HG02623 (cell line): ENCODE data around the gene YY1.
A peak's percentile ranks its signal among the peaks of the same experiment; 100 is the strongest.

ENCODE experiments used
- ATAC-seq: cut with Tn5 transposase; IDR thresholded peaks from one replicate; pipeline ENCODE4 v1.9.1; 2021; ENCODE audit warnings: moderate library complexity; ENCODE audit not compliant: unreplicated experiment

Gene YY1

DNA sequence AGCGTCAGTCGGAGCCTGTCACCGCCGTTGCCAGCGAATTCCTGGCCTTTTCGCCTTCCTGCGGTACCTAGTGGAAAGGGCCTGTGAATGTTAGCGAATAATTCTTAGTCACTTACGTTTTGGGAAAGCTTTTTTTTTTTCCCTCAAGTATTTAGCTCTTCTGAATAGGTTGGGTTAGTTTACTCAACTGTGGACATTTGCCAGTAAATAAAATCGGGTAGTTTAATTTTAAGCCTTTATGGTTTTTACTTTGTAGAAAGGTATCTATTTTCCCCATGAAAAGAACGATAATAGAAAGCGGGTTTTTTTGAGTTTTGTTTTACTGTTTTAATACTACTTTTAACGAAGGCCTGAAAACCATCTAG is 1.7 kb downstream of the YY1 start:
- ATAC-seq: no peak

DNA sequence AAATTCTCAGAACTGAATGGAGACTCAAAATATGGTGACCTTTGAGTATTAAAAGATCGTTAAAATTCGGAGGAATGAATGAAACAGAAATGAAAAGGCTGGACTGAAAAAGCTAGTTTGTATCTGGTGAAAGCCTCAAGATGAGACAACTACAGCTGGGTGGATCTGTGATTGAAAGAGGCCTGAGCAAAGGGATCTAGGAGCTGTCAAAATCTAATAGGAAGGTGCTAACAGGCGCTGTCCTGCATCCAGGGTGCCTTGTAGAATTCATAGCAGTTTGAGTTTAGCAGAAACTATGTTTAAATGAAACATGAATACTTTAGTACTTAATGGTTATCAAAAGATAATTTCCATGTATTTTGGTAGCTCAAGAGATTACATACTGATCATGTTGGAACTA is 2.3 kb downstream of the YY1 start:
- no peak for ATAC-seq

DNA sequence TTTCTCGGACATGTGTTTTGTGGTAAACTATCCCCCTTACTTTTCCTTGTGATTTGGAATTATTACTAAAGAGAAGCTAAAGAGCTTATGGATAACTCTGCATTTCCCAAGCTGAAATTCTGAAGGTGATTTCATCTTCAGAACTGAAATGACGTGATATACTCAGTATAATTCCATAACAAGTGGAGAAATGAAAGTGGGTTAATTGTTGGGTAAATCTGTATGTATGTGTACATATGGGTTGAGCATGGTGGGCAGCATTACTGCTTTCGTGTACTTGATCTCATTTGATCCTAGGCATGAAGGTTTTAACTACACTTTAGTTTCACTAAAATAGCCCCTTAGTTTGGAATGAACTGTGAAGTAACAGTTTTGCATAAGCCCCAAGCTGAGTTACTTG is 4.1 kb downstream of the YY1 start:
- ATAC-seq: no peak

DNA sequence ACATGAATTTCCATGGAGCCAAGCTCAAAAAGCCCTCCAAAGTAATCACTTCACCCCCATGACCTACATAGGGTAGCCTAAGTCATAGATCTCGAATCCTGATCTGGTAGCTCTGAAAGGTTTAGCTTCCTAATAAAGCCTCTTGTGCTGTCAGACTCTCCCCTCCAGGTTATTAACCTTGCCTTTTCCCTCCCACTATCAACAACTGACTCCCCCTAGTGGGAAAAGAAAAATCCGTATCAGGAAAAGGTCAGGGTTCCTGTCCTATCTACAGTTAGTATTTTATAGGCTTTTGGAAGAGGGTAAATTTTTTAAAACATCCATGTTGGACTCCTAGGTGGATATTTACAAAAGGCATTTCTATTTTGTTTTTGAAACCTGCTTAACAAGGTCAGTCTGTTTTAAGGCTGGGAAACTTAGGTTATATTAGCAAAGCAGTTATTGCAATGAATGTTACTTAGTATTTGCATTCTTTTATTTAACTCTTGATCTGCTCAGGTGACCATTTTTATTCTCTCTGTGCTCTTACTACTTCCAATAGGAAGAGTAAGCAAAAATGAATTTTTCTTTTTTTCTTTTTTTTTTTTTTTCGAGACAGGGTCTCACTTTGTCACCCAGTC is 8.0 kb downstream of the YY1 start:
- ATAC-seq: no peak

DNA sequence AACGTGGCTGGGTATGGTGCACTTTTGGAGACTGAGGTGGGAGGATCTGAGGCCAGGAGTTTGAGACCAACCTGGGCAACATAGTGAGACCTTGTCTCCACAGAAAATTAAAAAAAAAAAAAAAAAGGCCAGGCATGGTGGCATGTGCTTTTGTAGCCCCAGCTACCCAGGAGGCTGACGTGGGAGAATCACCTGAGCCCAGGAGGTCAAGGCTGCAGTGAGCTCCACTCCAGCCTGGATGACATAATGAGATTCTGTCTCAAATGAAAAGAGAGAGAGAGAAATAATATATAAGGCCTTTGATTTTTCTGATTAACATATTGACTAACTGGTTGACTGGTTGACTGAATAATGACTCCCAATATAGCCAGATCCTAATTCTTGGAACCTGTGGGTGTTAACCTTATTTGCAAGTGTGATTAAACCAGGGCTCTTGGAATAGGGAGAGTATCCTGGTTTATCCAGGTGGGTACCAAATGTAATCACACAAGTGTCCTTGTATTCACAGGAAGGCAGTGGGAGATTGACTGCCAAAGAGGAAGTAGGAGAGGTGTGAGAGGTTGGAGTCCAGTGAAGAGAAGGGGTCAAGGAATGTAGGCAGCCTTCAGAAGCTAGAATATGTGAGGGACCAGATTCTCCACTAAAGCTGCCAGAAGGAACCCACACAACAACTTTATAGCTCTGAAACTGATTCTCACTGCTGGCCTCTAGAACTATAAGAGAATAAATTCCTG is 12.0 kb downstream of the YY1 start:
- no peak for ATAC-seq

DNA sequence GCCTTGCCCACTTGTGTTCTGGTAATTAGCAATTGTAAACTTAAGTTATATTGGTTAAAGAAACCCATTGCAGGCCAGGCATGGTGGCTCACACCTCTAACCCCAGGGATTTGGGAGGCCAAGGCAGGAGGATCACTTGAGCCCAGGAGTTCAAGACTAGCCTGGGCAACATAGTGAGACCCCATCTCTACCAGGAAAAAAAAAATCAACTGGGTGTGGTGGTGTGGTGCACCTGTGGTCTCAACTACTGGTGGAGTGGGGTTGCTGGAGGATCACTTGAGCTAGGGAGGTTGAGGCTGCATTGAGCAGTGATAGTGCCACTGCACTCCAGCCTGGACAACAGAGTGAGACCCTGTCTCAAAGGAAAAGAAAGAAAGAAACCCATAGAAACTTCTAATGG is 13.7 kb downstream of the YY1 start:
- no peak for ATAC-seq

DNA sequence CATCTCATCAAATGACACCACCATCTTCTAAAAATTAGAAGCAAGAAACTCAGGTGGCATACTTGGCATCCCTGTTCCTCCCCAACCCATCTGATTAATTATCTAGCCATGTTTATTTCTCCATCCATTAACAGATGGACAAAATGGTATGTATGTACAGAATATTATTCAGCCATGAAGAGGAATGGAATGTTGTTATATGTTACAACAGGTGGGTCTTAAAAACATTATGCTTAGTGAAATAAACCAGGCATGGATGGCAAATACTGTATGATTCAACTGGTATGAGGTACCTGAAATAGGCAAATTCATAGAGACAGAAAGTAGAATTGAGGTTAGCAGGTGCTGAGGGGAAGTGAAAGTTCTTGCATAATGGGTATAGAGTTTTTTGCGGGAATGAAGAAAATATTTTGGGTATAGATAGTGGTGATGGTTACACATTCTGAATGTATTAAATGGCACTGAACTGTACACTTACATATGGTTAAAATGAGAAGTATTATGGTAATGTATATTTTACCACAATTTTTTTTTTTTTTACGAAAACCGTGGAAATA is 17.5 kb downstream of the YY1 start:
- peak; percentile 71 for ATAC-seq

DNA sequence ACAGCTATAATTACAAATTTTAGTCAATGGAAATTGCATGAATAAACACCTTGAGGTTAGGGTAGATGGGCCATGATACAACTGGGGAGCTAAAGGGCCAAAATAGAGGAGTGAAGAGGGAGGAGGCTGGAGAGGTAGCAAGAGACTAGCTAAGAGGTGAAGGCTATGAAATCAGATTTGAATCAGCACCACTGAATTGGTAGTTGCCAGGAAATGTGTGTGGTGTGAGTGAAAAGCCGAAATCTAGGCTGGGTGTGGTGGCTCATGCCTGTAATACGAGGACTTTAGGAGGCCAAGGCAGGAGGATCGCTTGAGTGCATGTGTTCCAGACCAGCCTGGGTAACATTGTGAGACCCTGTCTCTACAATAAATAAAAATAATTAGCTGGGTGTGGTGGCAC is 22.7 kb downstream of the YY1 start:
- ATAC-seq: no peak

DNA sequence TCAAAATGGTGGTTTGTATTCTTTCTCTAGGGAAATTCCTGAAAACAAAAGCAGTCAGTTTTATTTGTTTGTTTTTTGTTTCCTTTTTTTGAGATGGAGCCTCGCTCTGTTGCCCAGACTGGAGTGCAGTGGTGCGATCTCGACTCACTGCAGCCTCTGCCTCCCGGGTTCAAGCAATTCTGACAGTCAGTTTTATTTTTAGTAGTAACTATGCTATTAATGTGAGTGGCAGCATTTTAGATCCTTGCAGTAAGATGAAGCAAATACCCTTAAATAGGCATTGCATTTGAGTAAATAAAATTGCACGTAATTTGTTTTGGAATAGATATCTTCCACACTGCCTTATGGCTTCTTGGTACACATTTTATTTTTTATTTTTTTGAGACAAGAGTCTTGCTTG is 23.6 kb downstream of the YY1 start:
- ATAC-seq: no peak

DNA sequence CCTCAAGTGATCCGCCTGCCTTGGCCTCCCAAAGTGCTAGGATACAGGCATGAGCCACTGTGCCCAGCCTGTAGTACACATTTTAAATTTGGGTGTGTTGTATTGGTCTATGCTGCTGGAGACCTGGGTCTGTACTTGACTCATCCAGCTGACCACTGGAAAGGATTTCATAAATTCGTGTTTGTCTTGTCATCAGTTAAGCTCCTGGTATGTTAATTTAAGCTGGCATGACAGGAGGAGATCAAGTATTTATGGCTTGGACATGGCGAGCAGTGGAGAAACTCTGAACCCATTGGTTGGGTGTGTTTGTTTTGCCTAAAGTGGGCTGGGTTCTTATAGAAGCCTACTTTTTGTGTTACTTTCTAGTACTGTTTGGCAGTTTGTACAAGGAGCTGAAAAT is 24.2 kb downstream of the YY1 start:
- no peak for ATAC-seq

DNA sequence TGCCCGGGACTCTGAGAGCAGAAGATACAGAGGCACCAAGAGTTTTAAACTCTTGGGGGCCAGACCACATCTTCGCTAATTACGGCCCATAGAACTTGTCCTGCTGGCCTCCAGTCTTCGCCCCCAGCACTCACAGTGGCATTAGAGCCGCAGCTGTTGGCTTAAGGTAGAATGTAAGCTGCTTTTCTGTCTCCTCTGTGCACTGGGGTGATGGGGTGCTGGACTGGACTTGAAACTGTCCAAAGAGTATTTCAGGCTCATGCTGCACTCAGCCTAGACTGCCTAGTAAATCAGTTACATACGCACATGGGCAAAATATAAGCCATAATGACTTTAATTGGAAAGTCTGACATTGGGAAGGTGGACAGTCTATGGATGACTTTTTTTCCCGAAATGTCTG is 29.0 kb downstream of the YY1 start:
- no peak for ATAC-seq

DNA sequence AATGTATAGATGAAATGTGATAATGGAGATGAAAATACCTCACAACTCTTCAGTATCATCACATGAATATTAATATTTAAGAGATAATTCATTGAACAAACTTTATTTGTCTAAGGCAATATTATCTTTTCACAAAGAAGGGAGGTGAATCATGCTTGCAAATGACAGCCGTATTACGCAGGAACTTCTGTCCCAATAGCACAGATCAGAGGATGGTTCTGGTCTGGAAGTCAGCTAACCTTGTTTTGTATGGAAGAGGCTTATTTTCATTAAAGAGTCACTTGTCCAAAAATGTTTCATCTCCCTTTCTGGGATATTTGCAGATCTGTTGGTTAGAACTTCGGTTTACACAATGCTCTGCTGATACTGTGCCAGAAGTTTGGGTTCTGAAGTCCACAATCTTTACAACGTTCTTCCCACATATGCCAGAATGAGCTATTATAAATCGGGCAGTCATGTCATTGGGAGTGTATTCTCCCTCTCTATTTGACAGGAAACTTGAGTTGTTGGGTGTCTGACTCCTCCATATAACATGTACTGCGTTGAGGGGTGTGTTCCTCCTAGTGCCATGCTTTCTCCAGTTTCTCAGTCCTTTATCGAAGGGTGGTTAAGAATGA is 29.8 kb downstream of the YY1 start:
- ATAC-seq: no peak

DNA sequence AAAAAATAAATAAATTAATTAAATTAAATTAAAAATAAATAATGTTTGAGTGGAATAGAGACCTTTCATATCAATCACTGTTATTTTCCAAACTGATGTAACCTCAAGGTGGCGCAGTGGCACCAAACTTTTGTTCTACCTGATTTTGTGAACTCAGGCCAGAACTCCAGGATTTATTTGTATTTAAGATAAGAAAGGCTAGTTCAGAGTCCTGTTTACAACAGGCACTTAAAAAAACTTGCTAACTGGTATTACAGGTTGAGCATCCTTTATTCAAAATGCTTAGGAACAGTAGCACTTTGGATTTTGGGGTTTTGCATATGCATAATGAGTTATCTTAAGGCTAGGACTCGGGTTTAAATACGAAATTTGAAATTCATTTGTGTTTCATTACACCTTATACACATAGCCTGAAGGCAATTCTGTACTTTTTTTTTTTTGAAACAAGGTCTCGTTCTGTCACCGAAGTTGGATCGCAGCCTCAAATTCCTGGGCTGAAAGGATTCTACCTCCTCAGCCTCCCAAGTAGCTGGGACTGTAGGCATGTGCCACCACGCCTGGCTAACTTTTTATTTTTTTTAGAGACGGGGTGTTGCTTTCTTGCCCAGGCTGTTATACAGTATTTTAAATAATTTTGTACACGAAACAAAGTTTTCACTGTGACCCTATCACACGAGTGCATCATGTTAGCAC is 32.4 kb downstream of the YY1 start:
- ATAC-seq: no peak

DNA sequence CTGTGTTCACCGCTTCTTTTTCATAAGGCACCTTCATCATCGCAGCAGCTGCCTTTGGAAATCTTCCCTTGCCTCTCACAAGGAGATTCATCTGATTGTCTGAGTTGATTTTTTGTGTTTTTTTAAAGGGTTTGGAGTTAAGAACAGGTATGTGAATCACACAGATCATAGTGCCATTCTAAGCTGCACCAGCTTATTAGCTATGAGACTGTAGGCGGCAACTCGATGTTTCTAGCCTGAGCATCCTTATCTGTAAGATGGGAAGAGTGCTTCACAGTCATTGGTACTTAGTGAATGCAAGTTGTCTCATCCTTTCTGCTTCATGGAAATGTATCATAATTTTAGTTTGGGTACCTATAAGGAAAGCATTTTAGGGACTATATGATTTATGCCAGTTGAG is 35.3 kb downstream of the YY1 start:
- no peak for ATAC-seq

DNA sequence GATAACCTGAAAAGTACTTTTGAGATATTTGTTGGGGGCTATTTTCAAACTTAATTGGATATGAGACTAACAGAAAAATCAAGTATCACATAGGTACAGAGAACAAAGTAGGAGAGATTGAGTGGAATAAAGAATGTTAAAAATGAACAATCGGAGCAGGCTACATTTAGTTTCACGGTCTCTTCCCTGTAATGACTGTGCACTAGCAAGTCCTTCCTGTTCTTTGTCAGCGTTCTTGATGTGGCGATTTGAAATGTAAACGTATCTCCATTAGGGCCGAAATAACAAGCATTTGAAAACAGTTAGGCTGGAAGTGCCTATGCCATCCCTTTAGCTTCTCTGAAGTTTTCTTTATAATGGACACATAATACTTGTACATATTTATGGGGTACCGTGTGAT is 36.3 kb downstream of the YY1 start:
- ATAC-seq: no peak

DNA sequence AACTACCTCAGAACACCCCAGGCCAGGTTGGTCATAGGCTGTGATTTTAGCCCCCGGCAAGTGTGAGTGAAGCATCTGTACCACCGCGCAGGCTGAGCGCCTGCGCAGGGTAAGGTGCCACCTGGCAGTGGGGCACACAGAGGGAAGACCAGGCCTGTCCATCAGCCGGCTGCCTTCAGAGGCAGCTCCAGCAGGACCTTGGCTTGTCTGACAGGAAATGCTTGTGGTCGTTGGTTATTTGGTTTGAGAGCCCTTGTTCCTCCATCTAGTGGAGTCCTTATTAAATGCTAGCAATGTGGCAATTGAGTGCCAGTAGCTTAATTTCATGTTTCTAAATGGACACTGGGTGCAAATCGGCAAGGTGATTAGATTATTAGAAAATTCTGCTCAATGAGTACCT is 39.8 kb downstream of the YY1 start:
- no peak for ATAC-seq

DNA sequence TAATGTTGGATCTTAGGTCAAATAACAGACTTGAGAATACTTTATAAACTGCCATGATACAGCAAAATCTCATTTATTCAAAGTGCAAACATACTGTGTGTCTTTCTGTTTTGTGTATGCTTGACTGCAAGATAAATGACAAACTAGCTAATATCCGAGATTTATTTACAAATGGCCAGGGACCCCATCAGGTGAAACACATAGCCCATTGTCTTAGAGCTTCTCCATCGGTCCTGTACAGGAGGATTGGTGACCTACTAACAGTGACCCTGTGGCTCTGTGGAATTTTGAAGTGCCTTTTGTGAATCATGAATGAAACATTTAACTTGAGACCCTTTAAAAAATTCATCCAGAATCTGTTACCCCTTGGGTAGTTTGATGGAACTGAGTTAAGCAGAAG is 40.2 kb downstream of the YY1 start:
- ATAC-seq: no peak

DNA sequence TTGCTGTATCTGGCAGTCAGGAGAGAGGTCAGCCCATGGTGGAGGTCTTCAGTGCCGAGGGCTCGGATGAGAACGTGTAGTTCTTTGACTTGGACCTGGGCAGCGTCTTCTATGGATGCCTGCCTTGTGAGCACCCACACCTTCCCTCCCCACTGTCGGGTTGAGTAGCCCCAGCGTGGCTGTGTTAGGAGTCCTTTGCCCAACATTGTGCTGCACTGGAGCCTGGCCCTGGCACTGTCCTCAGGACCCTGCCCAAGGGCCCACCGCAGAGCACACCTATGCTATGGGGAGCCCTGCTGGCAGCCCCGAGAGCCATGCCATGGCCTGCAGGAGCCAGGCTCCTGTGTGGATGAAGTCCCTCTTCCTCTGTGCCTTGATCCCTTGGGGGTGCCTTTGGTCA is 40.6 kb downstream of the YY1 start:
- ATAC-seq: no peak

DNA sequence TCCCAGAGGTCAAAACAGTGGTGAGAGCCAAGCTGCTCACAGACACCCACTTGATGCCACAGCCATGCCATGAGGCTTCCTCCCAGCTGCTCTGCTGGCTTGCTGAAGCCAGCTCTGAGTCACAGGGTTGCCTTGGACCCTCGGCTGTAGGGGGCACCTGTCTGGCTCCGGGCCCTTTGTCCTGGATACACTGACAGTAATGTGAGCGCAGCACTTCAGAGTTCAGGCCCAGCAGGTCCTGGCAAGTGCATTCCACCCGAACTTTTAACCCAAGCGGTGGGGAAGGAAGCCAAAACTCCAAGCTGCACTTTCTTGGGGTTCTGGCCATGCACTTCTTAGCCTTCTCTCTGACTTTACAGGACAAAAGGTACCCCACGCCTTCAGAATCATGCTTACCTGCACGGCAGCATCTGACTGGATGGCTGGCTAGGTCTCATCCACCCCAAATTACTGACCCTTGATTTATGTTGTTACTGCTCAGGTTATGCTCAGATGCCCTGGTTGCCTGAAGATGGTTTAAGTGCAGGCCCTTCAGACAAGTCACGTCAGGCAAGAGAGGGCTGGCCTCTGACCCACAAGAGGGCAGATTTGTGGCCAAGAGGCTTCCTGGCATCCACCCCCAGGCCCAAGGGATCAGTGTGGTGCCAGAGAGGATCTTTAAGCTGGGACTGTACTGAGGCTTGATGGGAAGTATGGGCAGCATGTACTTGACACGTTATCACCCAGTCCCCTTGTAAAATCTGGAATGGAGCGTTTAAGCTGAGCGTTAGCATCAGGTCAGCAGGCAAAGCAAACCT is 42.5 kb downstream of the YY1 start:
- ATAC-seq: no peak

DNA sequence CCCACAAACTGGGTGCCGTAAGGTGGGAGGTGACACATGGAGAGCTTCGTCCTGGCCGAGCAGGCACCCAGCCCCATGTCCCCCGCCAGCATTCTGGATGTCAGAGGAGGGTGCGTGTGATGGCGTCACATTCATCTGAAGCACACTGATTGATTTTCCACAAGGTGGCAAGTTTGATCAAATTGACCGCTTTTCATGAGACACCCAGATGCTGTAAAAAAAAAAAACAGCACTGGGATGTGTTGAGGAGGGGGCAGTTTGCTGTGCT is 43.1 kb downstream of the YY1 start:
- no peak for ATAC-seq

DNA sequence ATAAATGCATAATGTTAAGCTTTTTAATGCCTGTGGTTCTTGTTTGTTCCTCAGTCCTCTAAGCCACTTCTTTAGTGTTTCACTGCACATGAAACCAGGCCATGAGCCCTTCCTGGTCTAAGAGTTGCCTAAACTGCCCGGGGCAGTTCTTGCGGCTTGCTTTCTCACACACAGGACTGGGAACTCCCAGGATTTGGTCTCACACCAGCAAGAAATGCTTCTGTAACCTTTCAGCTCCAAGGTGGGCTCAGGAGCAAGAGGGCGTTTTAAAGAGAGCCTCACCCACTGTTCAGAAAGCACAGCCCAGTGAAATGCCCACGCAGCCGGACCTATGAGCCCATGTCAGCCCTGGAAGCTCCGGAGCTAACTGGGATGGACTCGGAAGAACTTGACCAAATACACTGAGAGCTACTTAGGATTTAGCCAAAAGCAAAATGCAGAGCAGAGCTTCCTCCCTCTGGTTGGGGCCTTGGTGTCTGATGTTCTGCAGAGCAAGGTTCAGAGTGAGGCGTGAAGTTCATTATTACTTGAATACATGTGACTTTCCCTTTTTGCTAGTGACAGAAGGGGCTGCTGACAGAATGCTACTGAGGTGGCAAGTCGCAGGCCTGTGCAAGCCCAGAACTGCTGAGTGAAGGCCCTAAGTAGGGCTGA is 43.9 kb downstream of the YY1 start:
- ATAC-seq: no peak
